22Rv1 (cell line): Measurements from ENCODE around the gene NPTXR.

Experiments used
- H3K27ac ChIP-seq: fragments of 450-650 bp; 2 replicates; pipeline ENCODE4 v1.5.1; 2017
- CTCF ChIP-seq: fragments of 450-650 bp; IDR thresholded peaks from 2 replicates; pipeline ENCODE4 v1.5.1; 2017; ENCODE audit warnings: mild to moderate bottlenecking
- ZFX ChIP-seq: fragments of 450-650 bp; IDR thresholded peaks from 2 replicates; pipeline ENCODE4 v1.6.1; 2017; ENCODE audit warnings: antibody characterized with exemption, borderline replicate concordance

The NPTXR gene

GRCh38 chr22:38872831-38873248, 29.0 kb upstream of the NPTXR start:
- TF ChIP-seq CTCF (no peak), ZFX (no peak)
- peak overlapping the region; percentile 83 for H3K27ac ChIP-seq

GRCh38 chr22:38872172-38872830, 28.5 kb upstream of the NPTXR start, which contains the start of gene CBX6:
TSS of gene CBX6 (minus strand) at chr22:38872216. CDS start at chr22:38872190, 26 bp downstream.
- H3K27ac ChIP-seq = peak within 1 kb of the TSS; percentile 83
- TF ChIP-seq ZFX = no peak
- TF ChIP-seq CTCF = no peak

- no peak for TF ChIP-seq ZFX
- TF ChIP-seq CTCF = no peak
- H3K27ac ChIP-seq = peak overlapping the region; percentile 83
Observed at GRCh38 chr22:38871360-38872171, 27.7 kb upstream of the NPTXR start.

GRCh38 chr22:38870791-38871359, 27.0 kb upstream of the NPTXR start:
- H3K27ac ChIP-seq = peak overlapping the region; percentile 83
- TF ChIP-seq ZFX (no peak), CTCF (no peak)

- TF ChIP-seq CTCF (peak; percentile 96), ZFX (no peak)
- peak overlapping the region; percentile 83 for H3K27ac ChIP-seq
Observed at GRCh38 chr22:38870312-38870741, 26.5 kb upstream of the NPTXR start.

GRCh38 chr22:38869663-38870062, 25.8 kb upstream of the NPTXR start:
- no peak for TF ChIP-seq CTCF
- no peak for TF ChIP-seq ZFX
- H3K27ac ChIP-seq = peak overlapping the region; percentile 83
